K562 (cell line): Measurements from ENCODE around the gene RGL2. TPM values are rescaled to one million over a fixed set of nuclear protein-coding genes. Genes with fewer than 3 reads are reported as not detected.

Source experiments
- BCL6 ChIP-seq: fragments of 250-450 bp; sonication (Bioruptor Pico); IDR thresholded peaks from 2 replicates; pipeline ENCODE4 v1.4.0; 2020
- CBX8 ChIP-seq: fragments of 200-600 bp; sonication (generic); IDR thresholded peaks from 2 replicates; pipeline ENCODE4 v1.6.1; 2012; ENCODE audit warnings: borderline replicate concordance, mixed run types, low read depth, mild to moderate bottlenecking, moderate library complexity, mixed read lengths, low read length, control low read depth, inconsistent platforms; ENCODE audit not compliant: poor library complexity, severe bottlenecking; ENCODE audit errors: extremely low read depth
- FOSL1 ChIP-seq: fragments of 200-800 bp; sonication (Bioruptor generic); conservative IDR thresholded peaks from 2 replicates; pipeline ENCODE4 v1.6.1; 2016; ENCODE audit warnings: missing genetic modification characterization, missing compliant biosample characterization
- IFI16 ChIP-seq: fragments of 250-450 bp; sonication (Bioruptor Pico); IDR thresholded peaks from 2 replicates; pipeline ENCODE4 v2.1.2; 2022; ENCODE audit warnings: mild to moderate bottlenecking, inconsistent platforms
- MAX ChIP-seq: sonication (generic); formaldehyde crosslinking; IDR thresholded peaks from 2 replicates; pipeline ENCODE4 v1.9.0; 2022; ENCODE audit warnings: mild to moderate bottlenecking, missing genetic modification reagents
- PBX2 ChIP-seq, 2 experiments: IDR thresholded peaks in 1 of 2; conservative IDR thresholded peaks in 1 of 2; 2 replicates each; pipeline ENCODE4 v1.6.1; 2016; ENCODE audit warnings: low read depth in 2 of 2, mild to moderate bottlenecking in 1 of 2, missing compliant biosample characterization in 1 of 2, missing genetic modification characterization in 1 of 2, moderate library complexity in 1 of 2
- PHB2 ChIP-seq: fragments of 450-650 bp; IDR thresholded peaks from 2 replicates; pipeline ENCODE4 v1.6.1; 2017; ENCODE audit warnings: low read depth
- POLR3G ChIP-seq: IDR thresholded peaks from 2 replicates; pipeline ENCODE4 v1.6.1; 2011; ENCODE audit not compliant: insufficient read length, insufficient replicate concordance; ENCODE audit errors: extremely low read depth
- ZEB2 ChIP-seq: fragments of 450-650 bp; IDR thresholded peaks from 2 replicates; pipeline ENCODE4 v1.6.1; 2016
- ZNF407 ChIP-seq: fragments of 450-650 bp; IDR thresholded peaks from 2 replicates; pipeline ENCODE4 v1.6.1; 2016; ENCODE audit warnings: low read depth
- ZNF431 ChIP-seq: sonication (generic); formaldehyde crosslinking; IDR thresholded peaks from 2 replicates; pipeline ENCODE4 v1.8.0; 2022; ENCODE audit warnings: mild to moderate bottlenecking, missing genetic modification reagents
- polyA plus RNA-seq, 8 experiments: library from polyadenylated mRNA; depleted of rRNA in 4 of 8; stranded (reverse) in 5 of 8; unstranded in 3 of 8; fragments of >200 nt; fragmentation: Nextera tagmentation in 2 of 8; fragmentation: Illumina TruSeq in 1 of 8; extraction: Ambion mirVana in 2 of 8; extraction: Trizol in 1 of 8; gene quantifications; 2 replicates each; pipeline versions ENCODE4 v1.2.1 to v1.2.3, GENCODE V29; 2011 to 2014; ENCODE audit warnings: inconsistent platforms in 1 of 8, missing spikeins in 1 of 8
- total RNA-seq, 7 experiments: library from RNA; depleted of rRNA in 6 of 7; stranded (reverse); fragments of >200 nt in 6 of 7; fragmentation: Illumina TruSeq in 2 of 7; extraction: Trizol in 2 of 7; gene quantifications; 2 replicates each; pipeline versions ENCODE4 v1.2.1 to v1.2.3, GENCODE V29; 2011 to 2021; ENCODE audit warnings: low replicate concordance in 1 of 7

RGL2 gene
- total and polyA plus RNA-seq, 9 of the 15 experiments (the other 6 are each of a cell fraction or from before 2014, with no cell fraction given) = 1.8 to 57.1 (median 19.5) TPM

- TF ChIP-seq ZNF407 (0 out of 2 replicates have a peak, but pooled peaks have one; percentile 32), PHB2 (0 out of 2 replicates have a peak, but pooled peaks have one; percentile 14), BCL6 (CRISPR knock-in tag) (no peak), PBX2 (CRISPR knock-in tag; IDR thresholded peaks at IDR 0.05; ENCODE audit: low read depth) (no peak), PBX2 (tag; conservative IDR thresholded peaks at IDR 0.05; ENCODE audit: low read depth) (no peak), ZNF431 (no peak), ZEB2 (0 out of 2 replicates have a peak, but pooled peaks have one; percentile 19), IFI16 (no peak), FOSL1 (peak; percentile 97), MAX (no peak), POLR3G (no peak), CBX8 (no peak)
Observed at GRCh38 chr6:33251395-33252012, 47.2 kb downstream of the RGL2 start (continued).
